H9 (cell line): ENCODE results near the gene TP53BP2. TPM values are rescaled to one million over a fixed set of nuclear protein-coding genes. Genes with fewer than 3 reads are reported as not detected.

Experiments
- DNase-seq: peaks from one replicate; pipeline ENCODE4 v3.0.0-alpha.2; 2017
- H2AFZ ChIP-seq: one replicate; pipeline ENCODE4 v1.6.1; 2013; ENCODE audit warnings: mild to moderate bottlenecking, low read length, control low read depth, moderate library complexity
- H2AK5ac ChIP-seq: 2 replicates; pipeline ENCODE4 v1.6.1; 2013; ENCODE audit warnings: low read length, control low read depth, mixed read lengths; ENCODE audit not compliant: insufficient read length
- H2BK120ac ChIP-seq: one replicate; pipeline ENCODE4 v1.6.1; 2013; ENCODE audit warnings: low read depth, mild to moderate bottlenecking, low read length, control low read depth, inconsistent platforms; ENCODE audit not compliant: poor library complexity, severe bottlenecking
- H2BK12ac ChIP-seq: 2 replicates; pipeline ENCODE4 v1.6.1; 2013; ENCODE audit warnings: low read length, control low read depth, mixed read lengths, low read depth; ENCODE audit not compliant: insufficient read length
- H2BK15ac ChIP-seq: 2 replicates; pipeline ENCODE4 v1.6.1; 2013; ENCODE audit warnings: low read depth, low read length, control low read depth
- H2BK20ac ChIP-seq: one replicate; pipeline ENCODE4 v1.6.1; 2013; ENCODE audit warnings: low read depth, mild to moderate bottlenecking, low read length, control low read depth, inconsistent platforms; ENCODE audit not compliant: poor library complexity, severe bottlenecking
- H2BK5ac ChIP-seq: 2 replicates; pipeline ENCODE4 v1.6.1; 2013; ENCODE audit warnings: low read length, control low read depth, mixed read lengths; ENCODE audit not compliant: insufficient read length
- H3K14ac ChIP-seq: 2 replicates; pipeline ENCODE4 v1.6.1; 2013; ENCODE audit warnings: low read length, control low read depth; ENCODE audit not compliant: insufficient read depth
- H3K18ac ChIP-seq: 2 replicates; pipeline ENCODE4 v1.6.1; 2013; ENCODE audit warnings: low read depth, mild to moderate bottlenecking, mixed read lengths, low read length, control low read depth; ENCODE audit not compliant: insufficient read length
- H3K23ac ChIP-seq: 2 replicates; pipeline ENCODE4 v1.6.1; 2013; ENCODE audit warnings: low read length, control low read depth, mixed read lengths, low read depth; ENCODE audit not compliant: insufficient read length
- H3K23me2 ChIP-seq: 2 replicates; pipeline ENCODE4 v1.6.1; 2013; ENCODE audit warnings: low read depth, mild to moderate bottlenecking, mixed read lengths, low read length, control low read depth; ENCODE audit not compliant: insufficient read length, poor library complexity, severe bottlenecking
- H3K27ac ChIP-seq: 2 replicates; pipeline ENCODE4 v1.5.1; 2013; ENCODE audit warnings: low read length, control low read depth, mixed read lengths, low read depth; ENCODE audit not compliant: insufficient read length
- H3K27me3 ChIP-seq: 2 replicates; pipeline ENCODE4 v1.6.1; 2013; ENCODE audit warnings: low read length, control low read depth, inconsistent platforms; ENCODE audit not compliant: insufficient read depth
- H3K4ac ChIP-seq: 2 replicates; pipeline ENCODE4 v1.6.1; 2013; ENCODE audit warnings: low read depth, mild to moderate bottlenecking, control low read depth, inconsistent platforms, low read length, moderate library complexity
- H3K4me1 ChIP-seq: 2 replicates; pipeline ENCODE4 v1.6.1; 2013; ENCODE audit warnings: low read length, control low read depth, inconsistent platforms; ENCODE audit not compliant: insufficient read depth
- H3K4me2 ChIP-seq: 2 replicates; pipeline ENCODE4 v1.6.1; 2013; ENCODE audit warnings: low read length, control low read depth, mixed read lengths; ENCODE audit not compliant: insufficient read length, insufficient read depth
- H3K56ac ChIP-seq: 2 replicates; pipeline ENCODE4 v1.6.1; 2013; ENCODE audit warnings: low read depth, mild to moderate bottlenecking, mixed read lengths, low read length, control low read depth; ENCODE audit not compliant: insufficient read length
- H3K79me1 ChIP-seq: 2 replicates; pipeline ENCODE4 v1.6.1; 2013; ENCODE audit warnings: low read depth, mild to moderate bottlenecking, moderate library complexity, low read length, control low read depth, inconsistent platforms; ENCODE audit not compliant: insufficient read depth, poor library complexity, severe bottlenecking
- H3K79me2 ChIP-seq: 2 replicates; pipeline ENCODE4 v1.6.1; 2013; ENCODE audit warnings: low read length, control low read depth, inconsistent platforms; ENCODE audit not compliant: insufficient read depth
- H3K9ac ChIP-seq: 2 replicates; pipeline ENCODE4 v1.6.1; 2013; ENCODE audit warnings: low read length, control low read depth, mixed read lengths; ENCODE audit not compliant: insufficient read length; ENCODE audit errors: extremely low read depth
- H3K9me3 ChIP-seq: one replicate; pipeline ENCODE4 v1.6.1; 2013; ENCODE audit warnings: low read depth, low read length, inconsistent platforms; ENCODE audit not compliant: control insufficient read depth
- H3T11ph ChIP-seq: one replicate; pipeline ENCODE4 v1.6.1; 2013; ENCODE audit warnings: mild to moderate bottlenecking, low read length, control low read depth, inconsistent platforms
- H4K20me1 ChIP-seq: one replicate; pipeline ENCODE4 v1.6.1; 2013; ENCODE audit not compliant: control insufficient read depth, insufficient read length, insufficient read depth
- H4K5ac ChIP-seq: 2 replicates; pipeline ENCODE4 v1.6.1; 2013; ENCODE audit warnings: low read depth, mild to moderate bottlenecking, mixed read lengths, low read length, control low read depth; ENCODE audit not compliant: insufficient read length
- H4K8ac ChIP-seq: replicated peaks from 2 replicates; pipeline ENCODE4 v1.6.1; 2013; ENCODE audit warnings: low read length, control low read depth, mixed read lengths, low read depth; ENCODE audit not compliant: insufficient read length
- H4K91ac ChIP-seq: 2 replicates; pipeline ENCODE4 v1.6.1; 2013; ENCODE audit warnings: low read depth, mild to moderate bottlenecking, moderate library complexity, mixed read lengths, low read length, control low read depth; ENCODE audit not compliant: insufficient read length
- H3K27ac Mint-ChIP-seq, 3 experiments: 2 replicates in 2 of 3; 3 replicates in 1 of 3; pipeline ENCODE4 v1.8.0; 2020 to 2021; ENCODE audit warnings: mixed read lengths in 3 of 3, mild to moderate bottlenecking in 1 of 3, moderate library complexity in 1 of 3
- H3K27me3 Mint-ChIP-seq: 2 replicates; pipeline ENCODE4 v1.8.0; 2021; ENCODE audit warnings: low read depth, mild to moderate bottlenecking, moderate library complexity, mixed read lengths
- H3K36me3 Mint-ChIP-seq, 3 experiments: 2 replicates in 2 of 3; 3 replicates in 1 of 3; pipeline ENCODE4 v1.8.0; 2020 to 2021; ENCODE audit warnings: low read depth in 3 of 3, mixed read lengths in 3 of 3; ENCODE audit not compliant: insufficient read depth in 1 of 3
- H3K4me1 Mint-ChIP-seq, 2 experiments: 2 replicates each; pipeline ENCODE4 v1.8.0; 2020; ENCODE audit warnings: mixed read lengths in 2 of 2
- H3K4me3 Mint-ChIP-seq, 2 experiments: 2 replicates in 1 of 2; 3 replicates in 1 of 2; pipeline ENCODE4 v1.8.0; 2020 to 2021; ENCODE audit warnings: mild to moderate bottlenecking in 2 of 2, mixed read lengths in 2 of 2, moderate library complexity in 1 of 2
- H3K9me3 Mint-ChIP-seq, 2 experiments: 2 replicates in 1 of 2; 3 replicates in 1 of 2; pipeline ENCODE4 v1.8.0; 2020; ENCODE audit warnings: mild to moderate bottlenecking in 2 of 2, mixed read lengths in 2 of 2, moderate library complexity in 1 of 2
- CTCF ChIP-seq: fragments of 200-600 bp; sonication (generic); conservative IDR thresholded peaks from 3 replicates; pipeline ENCODE4 v1.8.0; 2021; ENCODE audit warnings: antibody characterized with exemption, mild to moderate bottlenecking
- WGBS: extraction: QIAGEN DNeasy Blood & Tissue Kit; methylation state at CpG from one replicate; pipeline ENCODE4 v1.1.7; 2013; ENCODE audit warnings: missing lambda C conversion rate, low lambda C conversion rate, mixed read lengths; ENCODE audit not compliant: insufficient read length; ENCODE audit errors: extremely low coverage; 5-methylcytosine and 5-hydroxymethylcytosine counted together
- total RNA-seq: library from RNA; stranded (reverse); gene quantifications from 2 replicates; pipeline ENCODE4 v1.2.1, GENCODE V29; 2021

The TP53BP2 gene
- total RNA-seq, 1 experiment from 2014 or later, result 49.7 TPM

GRCh38 chr1:223731133-223731770 lies 114.5 kb downstream of the TP53BP2 start:
- peaks cover 57 to 65% of the 10 kb centered on the region in 2 experiments for H3K4me1 Mint-ChIP-seq
- Histone ChIP-seq H3K56ac (no peak overlapping the region), H4K5ac (no peak overlapping the region), H3K79me2 (no peaks in the 10 kb centered on the region), H3K14ac (no peak overlapping the region), H2BK120ac (no peak overlapping the region), H3K23me2 (no peaks in the 10 kb centered on the region), H2AK5ac (no peak overlapping the region), H4K91ac (no peak overlapping the region), H3K27ac (no peak overlapping the region), H3K27me3 (peaks cover 28% of the 10 kb centered on the region; the same call in 1 of the 2 replicates), H3K18ac (no peak overlapping the region), H2BK12ac (no peak overlapping the region), H3K9me3 (no peaks in the 10 kb centered on the region), H2BK15ac (no peak overlapping the region), H4K20me1 (no peaks in the 10 kb centered on the region), H3K23ac (no peak overlapping the region), H3K4me1 (peaks cover 11% of the 10 kb centered on the region), H3T11ph (no peak overlapping the region), H3K79me1 (no peaks in the 10 kb centered on the region), H2BK20ac (no peak overlapping the region), H3K4me2 (no peak overlapping the region), H2AFZ (no peak overlapping the region), H2BK5ac (no peak overlapping the region), H4K8ac (no peak overlapping the region), H3K9ac (no peak overlapping the region), H3K4ac (no peak overlapping the region)
- no peak for TF ChIP-seq CTCF
- no peak for DNase-seq
- H3K36me3 Mint-ChIP-seq, result peaks cover 3 to 12% (median 6%) of the 10 kb centered on the region in 3 experiments
- H3K27me3 Mint-ChIP-seq, result peaks cover 73% of the 10 kb centered on the region
- H3K27ac Mint-ChIP-seq, result no peak overlapping the region
- 0 out of 5 replicates have a peak overlapping the region, but pooled peaks of 1 of the 2 experiments have one; percentile 5 for H3K4me3 Mint-ChIP-seq
- no peaks in the 10 kb centered on the region; a peak in 3 of 5 replicates for H3K9me3 Mint-ChIP-seq
- no CpG with 5 or more reads among the region's 13 CpGs for WGBS
